ENCODE data around the gene RNF182. TPM values are rescaled to one million over a fixed set of nuclear protein-coding genes. Genes with fewer than 3 reads are reported as not detected.
"Not testable (repeated sequence)": the region's sequence is repeated elsewhere in the genome, so short reads cannot be mapped to it uniquely, and the experiment has no call there.

RNF182 gene
- polyA plus RNA-seq, 2 of the 4 experiments (the other 2 are of a cell fraction) = 2.5 to 4.9 TPM

- Histone ChIP-seq H3K4me2 (no peak overlapping the region), H3K9me3 (no peaks in the 10 kb centered on the region), H3K4me1 (no peaks in the 10 kb centered on the region), H3K4me3 (no peak overlapping the region), H3K27ac (no peak overlapping the region)
- no peak for ATAC-seq
- CTCF ChIA-PET = no interaction called here
- TF ChIP-seq FOSB (CRISPR knock-in tag; IDR thresholded peaks at IDR 0.05) (no peak), NPAS2 (CRISPR knock-in tag; IDR thresholded peaks at IDR 0.05; ENCODE audit: borderline replicate concordance) (no peak), ZC3H11A (IDR thresholded peaks at IDR 0.05) (no peak), CBX2 (IDR thresholded peaks at IDR 0.05; ENCODE audit: borderline replicate concordance, low read depth) (no peak), SMC3 (IDR thresholded peaks at IDR 0.05) (no peak), HEYL (CRISPR knock-in tag; IDR thresholded peaks at IDR 0.05) (no peak), EP300 (IDR thresholded peaks at IDR 0.05) (no peak), CHD4 (IDR thresholded peaks at IDR 0.05; ENCODE audit: borderline replicate concordance) (no peak), HDAC2 (IDR thresholded peaks at IDR 0.05) (no peak), HOXA7 (CRISPR knock-in tag; IDR thresholded peaks at IDR 0.05) (no peak), NFE2L2 (conservative IDR thresholded peaks at IDR 0.05; ENCODE audit: low read length) (no peak)
- TF ChIP-seq, protein P1, sequence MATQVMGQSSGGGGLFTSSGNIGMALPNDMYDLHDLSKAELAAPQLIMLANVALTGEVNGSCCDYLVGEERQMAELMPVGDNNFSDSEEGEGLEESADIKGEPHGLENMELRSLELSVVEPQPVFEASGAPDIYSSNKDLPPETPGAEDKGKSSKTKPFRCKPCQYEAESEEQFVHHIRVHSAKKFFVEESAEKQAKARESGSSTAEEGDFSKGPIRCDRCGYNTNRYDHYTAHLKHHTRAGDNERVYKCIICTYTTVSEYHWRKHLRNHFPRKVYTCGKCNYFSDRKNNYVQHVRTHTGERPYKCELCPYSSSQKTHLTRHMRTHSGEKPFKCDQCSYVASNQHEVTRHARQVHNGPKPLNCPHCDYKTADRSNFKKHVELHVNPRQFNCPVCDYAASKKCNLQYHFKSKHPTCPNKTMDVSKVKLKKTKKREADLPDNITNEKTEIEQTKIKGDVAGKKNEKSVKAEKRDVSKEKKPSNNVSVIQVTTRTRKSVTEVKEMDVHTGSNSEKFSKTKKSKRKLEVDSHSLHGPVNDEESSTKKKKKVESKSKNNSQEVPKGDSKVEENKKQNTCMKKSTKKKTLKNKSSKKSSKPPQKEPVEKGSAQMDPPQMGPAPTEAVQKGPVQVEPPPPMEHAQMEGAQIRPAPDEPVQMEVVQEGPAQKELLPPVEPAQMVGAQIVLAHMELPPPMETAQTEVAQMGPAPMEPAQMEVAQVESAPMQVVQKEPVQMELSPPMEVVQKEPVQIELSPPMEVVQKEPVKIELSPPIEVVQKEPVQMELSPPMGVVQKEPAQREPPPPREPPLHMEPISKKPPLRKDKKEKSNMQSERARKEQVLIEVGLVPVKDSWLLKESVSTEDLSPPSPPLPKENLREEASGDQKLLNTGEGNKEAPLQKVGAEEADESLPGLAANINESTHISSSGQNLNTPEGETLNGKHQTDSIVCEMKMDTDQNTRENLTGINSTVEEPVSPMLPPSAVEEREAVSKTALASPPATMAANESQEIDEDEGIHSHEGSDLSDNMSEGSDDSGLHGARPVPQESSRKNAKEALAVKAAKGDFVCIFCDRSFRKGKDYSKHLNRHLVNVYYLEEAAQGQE (IDR thresholded peaks at IDR 0.05) = no peak
- TF ChIP-seq, protein P2, sequence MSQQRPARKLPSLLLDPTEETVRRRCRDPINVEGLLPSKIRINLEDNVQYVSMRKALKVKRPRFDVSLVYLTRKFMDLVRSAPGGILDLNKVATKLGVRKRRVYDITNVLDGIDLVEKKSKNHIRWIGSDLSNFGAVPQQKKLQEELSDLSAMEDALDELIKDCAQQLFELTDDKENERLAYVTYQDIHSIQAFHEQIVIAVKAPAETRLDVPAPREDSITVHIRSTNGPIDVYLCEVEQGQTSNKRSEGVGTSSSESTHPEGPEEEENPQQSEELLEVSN (IDR thresholded peaks at IDR 0.05; ENCODE audit: borderline replicate concordance, low read depth) = no peak
- POLR2A ChIA-PET = no interaction called here
- DNase-seq (ENCODE audit: low read depth in 1 of 2, low spot score in 1 of 2) = no peak
- 35% methylated on average over 5 of the region's 5 CpGs for WGBS (ENCODE audit: missing lambda C conversion rate)
- no peak for FAIRE-seq
Observed at GRCh38 chr6:14016935-14017625, 92.3 kb downstream of the RNF182 start.

GRCh38 chr6:14017626-14018475 lies 93.1 kb downstream of the RNF182 start:
- POLR2A ChIA-PET = no interaction called here

GRCh38 chr6:14018559-14018958 lies 93.8 kb downstream of the RNF182 start:
- DNase-seq (ENCODE audit: low read depth in 1 of 2, low spot score in 1 of 2); POLR2A ChIA-PET; CTCF ChIA-PET; H3K4me1 ChIP-seq; H3K9me3 ChIP-seq; ATAC-seq; FAIRE-seq; H3K4me3 ChIP-seq; H3K4me2 ChIP-seq; H3K27ac ChIP-seq: not testable (repeated sequence)
- WGBS (ENCODE audit: missing lambda C conversion rate) = 67% methylated on average over 6 of the region's 6 CpGs

More at GRCh38 chr6:14017626-14018475, 93.1 kb downstream of the RNF182 start:
- FAIRE-seq (no peak), DNase-seq (ENCODE audit: low read depth in 1 of 2, low spot score in 1 of 2) (no peak), ATAC-seq (no peak)
- Histone ChIP-seq H3K4me1 (no peaks in the 10 kb centered on the region), H3K4me3 (no peak overlapping the region), H3K4me2 (no peak overlapping the region), H3K9me3 (no peaks in the 10 kb centered on the region), H3K27ac (no peak overlapping the region)
- TF ChIP-seq FOSL2 (IDR thresholded peaks at IDR 0.05) (no peak), FOSL2 (CRISPR knock-in tag; IDR thresholded peaks at IDR 0.05) (no peak), RAD21 (conservative IDR thresholded peaks at IDR 0.05 in 1 of 2, IDR thresholded peaks at IDR 0.05 in 1 of 2) (no peak), HOXB13 (CRISPR knock-in tag; IDR thresholded peaks at IDR 0.05; ENCODE audit: low read depth) (no peak), TFCP2L1 (CRISPR knock-in tag; IDR thresholded peaks at IDR 0.05) (no peak), EP300 (IDR thresholded peaks at IDR 0.05) (no peak), ZFP36 (IDR thresholded peaks at IDR 0.05; ENCODE audit: borderline replicate concordance, partially characterized antibody) (no peak)
- 70% methylated on average over 2 of the region's 46 CpGs for WGBS (ENCODE audit: missing lambda C conversion rate)
- CTCF ChIA-PET = no interaction called here

Data from A549 (cell line).